HepG2 (cell line): ENCODE results near the gene IL16. TPM values are rescaled to one million over a fixed set of nuclear protein-coding genes. Genes with fewer than 3 reads are reported as not detected.

Experiments
- ATAC-seq: fragments of 200-7000 bp; cut with Tn5 transposase; 3 replicates; pipeline ENCODE4 v1.9.1; 2020; ENCODE audit warnings: mild to moderate bottlenecking, moderate library complexity
- BruUV-seq: library from RNA; stranded (reverse); fragments of 400-500 nt; replicated peaks from 2 replicates; lab custom pipeline; 2021; lab: Mats Ljungman, UMichigan
- CTCF ChIA-PET: fragments of 300-600 bp; formaldehyde crosslinking; extraction: SDS; loops from one replicate; lab custom pipeline; 2021; ENCODE audit warnings: low total read pairs, inconsistent platforms, low intra/inter-chr PET ratio; lab: Yijun Ruan, JAX
- POLR2A ChIA-PET: fragments of 350-600 bp; sonication (Branson Sonifier 250); formaldehyde crosslinking; loops from one replicate; lab custom pipeline; 2020; ENCODE audit warnings: antibody characterized with exemption, inconsistent platforms; lab: Yijun Ruan, JAX
- DNase-seq: peaks from one replicate; pipeline ENCODE4 v3.0.0-alpha.2; 2015; ENCODE audit warnings: low spot score
- FAIRE-seq: peaks from 3 replicates; lab custom pipeline; 2011; peaks lifted over from hg19 to GRCh38; lab: Jason Lieb, UNC
- H2AFZ ChIP-seq: one replicate; pipeline ENCODE4 v1.6.1; 2011; ENCODE audit warnings: low read length, inconsistent platforms
- H3K27ac ChIP-seq: fragments of 300-600 bp; 3 replicates; pipeline ENCODE4 v1.8.0; 2011; ENCODE audit warnings: mixed run types, mild to moderate bottlenecking, mixed read lengths, low read length, inconsistent platforms; ENCODE audit not compliant: insufficient read depth; ENCODE audit errors: extremely low read length
- H3K27me3 ChIP-seq, 2 experiments: fragments of 200-600 bp in 1 of 2; 2 replicates in 1 of 2; 3 replicates in 1 of 2; pipeline versions ENCODE4 v1.6.0 to v1.8.0; 2011; ENCODE audit warnings: low read length in 2 of 2, mild to moderate bottlenecking in 2 of 2, moderate library complexity in 2 of 2, inconsistent platforms in 1 of 2; ENCODE audit not compliant: insufficient read depth in 2 of 2, control insufficient read depth in 1 of 2
- H3K36me3 ChIP-seq, 2 experiments: fragments of 200-600 bp in 1 of 2; replicated peaks in 1 of 2; 2 replicates in 1 of 2; 3 replicates in 1 of 2; pipeline versions ENCODE4 v1.5.1 to v1.8.0; 2011; ENCODE audit warnings: low read length in 2 of 2, inconsistent platforms in 1 of 2; ENCODE audit not compliant: insufficient read depth in 2 of 2, control insufficient read depth in 1 of 2
- H3K4me1 ChIP-seq: 2 replicates; pipeline ENCODE4 v1.5.1; 2012; ENCODE audit warnings: low read length, inconsistent platforms; ENCODE audit not compliant: insufficient read depth
- H3K4me2 ChIP-seq: 2 replicates; pipeline ENCODE4 v1.6.0; 2011; ENCODE audit warnings: low read depth, low read length, inconsistent platforms
- H3K4me3 ChIP-seq, 3 experiments: fragments of 200-600 bp in 1 of 3; sonication (generic), shearing (Covaris generic) in 1 of 3; replicated peaks in 1 of 3; 2 replicates each; pipeline ENCODE4 v1.5.1; 2011 to 2016; ENCODE audit warnings: low read length in 3 of 3, inconsistent platforms in 2 of 3, low read depth in 2 of 3, mild to moderate bottlenecking in 2 of 3, control low read depth in 1 of 3, mixed read lengths in 1 of 3; ENCODE audit not compliant: insufficient read depth in 1 of 3
- H3K79me2 ChIP-seq: one replicate; pipeline ENCODE4 v1.6.1; 2011; ENCODE audit warnings: low read length, inconsistent platforms; ENCODE audit not compliant: insufficient read depth
- H3K9ac ChIP-seq: 2 replicates; pipeline ENCODE4 v1.6.0; 2011; ENCODE audit warnings: mild to moderate bottlenecking, low read depth, low read length, inconsistent platforms; ENCODE audit not compliant: insufficient read depth
- H3K9me3 ChIP-seq: 2 replicates; pipeline ENCODE4 v1.5.1; 2012; ENCODE audit warnings: mild to moderate bottlenecking, low read length
- H4K20me1 ChIP-seq: 2 replicates; pipeline ENCODE4 v1.6.0; 2011; ENCODE audit warnings: inconsistent platforms, mild to moderate bottlenecking, low read length, moderate library complexity; ENCODE audit not compliant: insufficient read depth
- ARNT2 ChIP-seq: sonication (generic); formaldehyde crosslinking; IDR thresholded peaks from 2 replicates; pipeline ENCODE4 v1.8.0; 2022; ENCODE audit warnings: mild to moderate bottlenecking, low read depth, missing genetic modification reagents, moderate library complexity
- DNMT3B ChIP-seq: conservative IDR thresholded peaks from 2 replicates; pipeline ENCODE4 v1.6.1; 2016; ENCODE audit warnings: missing biosample characterization, control low read depth
- ELF3 ChIP-seq: IDR thresholded peaks from 2 replicates; pipeline ENCODE4 v1.6.1; 2016; ENCODE audit warnings: missing genetic modification reagents, missing compliant biosample characterization
- HNRNPH1 ChIP-seq: fragments of 200-400 bp; formaldehyde crosslinking; optimal IDR thresholded peaks from 2 replicates; pipeline ENCODE3; 2017; ENCODE audit warnings: mild to moderate bottlenecking, low read depth, low read length
- HOXA9 ChIP-seq: sonication (generic); formaldehyde crosslinking; IDR thresholded peaks from 2 replicates; pipeline ENCODE4 v1.8.1; 2022; ENCODE audit warnings: missing genetic modification reagents, mild to moderate bottlenecking, moderate library complexity, borderline replicate concordance
- IKZF1 ChIP-seq: fragments of 450-650 bp; IDR thresholded peaks from 2 replicates; pipeline ENCODE4 v1.7.1; 2016
- JUNB ChIP-seq: sonication (generic); formaldehyde crosslinking; IDR thresholded peaks from 2 replicates; pipeline ENCODE4 v1.8.0; 2022; ENCODE audit warnings: missing genetic modification reagents, mild to moderate bottlenecking, borderline replicate concordance
- RAD51 ChIP-seq: fragments of 450-650 bp; IDR thresholded peaks from 2 replicates; pipeline ENCODE4 v1.6.1; 2016; ENCODE audit warnings: borderline replicate concordance
- RELA ChIP-seq: sonication (generic); formaldehyde crosslinking; IDR thresholded peaks from 2 replicates; pipeline ENCODE4 v1.4.0; 2020; ENCODE audit warnings: missing genetic modification reagents
- SMARCC2 ChIP-seq: fragments of 450-650 bp; IDR thresholded peaks from 2 replicates; pipeline ENCODE4 v1.6.1; 2017; ENCODE audit warnings: antibody characterized with exemption, mild to moderate bottlenecking
- STAG1 ChIP-seq: sonication (generic); formaldehyde crosslinking; IDR thresholded peaks from 2 replicates; pipeline ENCODE4 v1.4.0; 2020; ENCODE audit warnings: missing genetic modification reagents
- TCF7L2 ChIP-seq: IDR thresholded peaks from 2 replicates; pipeline ENCODE4 v1.6.1; 2011; ENCODE audit warnings: mild to moderate bottlenecking, low read depth, low read length, moderate library complexity
- TMF1 ChIP-seq: sonication (generic); formaldehyde crosslinking; IDR thresholded peaks from 2 replicates; pipeline ENCODE4 v1.8.1; 2022; ENCODE audit warnings: low read depth, missing genetic modification reagents
- ZBTB3 ChIP-seq: sonication (generic); formaldehyde crosslinking; IDR thresholded peaks from 2 replicates; pipeline ENCODE4 v1.4.0; 2020; ENCODE audit warnings: low read depth, mild to moderate bottlenecking, moderate library complexity, missing genetic modification reagents, borderline replicate concordance
- ZNF17 ChIP-seq: sonication (generic); formaldehyde crosslinking; IDR thresholded peaks from 2 replicates; pipeline ENCODE4 v1.5.0; 2020; ENCODE audit warnings: mild to moderate bottlenecking, missing genetic modification reagents
- ZNF225 ChIP-seq: sonication (generic); formaldehyde crosslinking; IDR thresholded peaks from 2 replicates; pipeline ENCODE4 v1.4.0; 2020; ENCODE audit warnings: mild to moderate bottlenecking, missing genetic modification reagents
- ZNF234 ChIP-seq: sonication (generic); formaldehyde crosslinking; conservative IDR thresholded peaks from 2 replicates; pipeline ENCODE4 v1.5.1; 2020; ENCODE audit warnings: mild to moderate bottlenecking, missing genetic modification reagents
- ZNF549 ChIP-seq: sonication (generic); formaldehyde crosslinking; IDR thresholded peaks from 2 replicates; pipeline ENCODE4 v1.5.0; 2020; ENCODE audit warnings: missing genetic modification reagents
- ZSCAN22 ChIP-seq: sonication (generic); formaldehyde crosslinking; IDR thresholded peaks from 2 replicates; pipeline ENCODE4 v1.4.0; 2020; ENCODE audit warnings: mild to moderate bottlenecking, missing genetic modification reagents
- WGBS: methylation state at CpG from one replicate; pipeline ENCODE4 v1.1.6; 2017; ENCODE audit warnings: low lambda C conversion rate; 5-methylcytosine and 5-hydroxymethylcytosine counted together
- in situ Hi-C: cut with HindIII; loops from 2 replicates; pipeline ENCODE4 v1.10.0; 2017; ENCODE audit warnings: low pct_unique_long_range_greater_than_20kb; ENCODE audit not compliant: extremely low pct_ligation_motif_present
- intact Hi-C: fragments of 100-400 bp; cut with micrococcal nuclease; formaldehyde crosslinking; loops from one replicate; pipeline ENCODE4 v1.10.0; 2022; ENCODE audit not compliant: unreplicated experiment
- polyA plus RNA-seq, 8 experiments: library from polyadenylated mRNA; depleted of rRNA in 3 of 8; stranded (reverse) in 7 of 8; unstranded in 1 of 8; fragments of >200 nt; fragmentation: Illumina TruSeq in 4 of 8; extraction: Trizol in 4 of 8; gene quantifications; 2 replicates each; pipeline versions ENCODE4 v1.2.1 to v1.2.3, GENCODE V29; 2011 to 2016; ENCODE audit warnings: low read depth in 4 of 8, missing spikeins in 1 of 8, mixed read lengths in 1 of 8; ENCODE audit not compliant: insufficient read depth in 1 of 8
- total RNA-seq, 5 experiments: library from RNA; depleted of rRNA; stranded (reverse); fragments of >200 nt; fragmentation: Illumina TruSeq; extraction: Trizol; gene quantifications; 2 replicates each; pipeline ENCODE4 v1.2.3, GENCODE V29; 2016; ENCODE audit warnings: low read depth in 1 of 5
- TF ChIP-seq, protein P1 (sequence below): sonication (generic); formaldehyde crosslinking; IDR thresholded peaks from 2 replicates; pipeline ENCODE4 v1.4.0; 2020; ENCODE audit warnings: low read depth, mild to moderate bottlenecking, missing genetic modification reagents

IL16 gene
- total and polyA plus RNA-seq, 2 of the 13 experiments (the other 11 are each of a cell fraction or from before 2014, with no cell fraction given) = 0.03 TPM; not detected in 1

DNA sequence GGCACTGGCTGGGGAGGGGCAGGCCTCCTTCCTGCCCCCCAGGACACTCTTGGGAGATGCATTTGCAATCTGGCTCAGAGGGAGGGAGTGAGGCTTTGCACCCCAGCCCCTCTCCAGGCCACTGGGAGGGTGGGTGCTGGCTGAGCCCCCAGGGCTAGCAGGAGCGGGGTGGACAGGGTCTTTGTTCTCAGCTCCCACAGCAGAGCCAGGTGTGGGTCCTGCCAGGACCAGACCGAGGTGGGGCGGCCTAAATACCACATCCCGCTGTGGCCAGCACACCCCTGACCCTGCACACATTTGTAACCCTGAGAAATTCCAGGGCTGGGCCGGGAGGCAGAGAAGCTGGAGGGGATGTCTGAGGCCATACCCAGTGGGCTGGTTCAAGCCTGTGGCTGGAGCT is 86.2 kb downstream of the IL16 start:
- BruUV-seq = no TSS peak
- FAIRE-seq (no peak), DNase-seq (no peak), ATAC-seq (no peak)
- in situ Hi-C loops = no loop called here
- Histone ChIP-seq H3K36me3 (no peaks in the 10 kb centered on the region), H3K9me3 (no peaks in the 10 kb centered on the region), H2AFZ (no peak overlapping the region), H3K4me2 (no peak overlapping the region), H3K79me2 (no peaks in the 10 kb centered on the region), H3K4me1 (no peaks in the 10 kb centered on the region), H4K20me1 (no peaks in the 10 kb centered on the region), H3K27me3 (peaks cover 1 to 28% of the 10 kb centered on the region in 2 experiments; a peak in 2 of 5 replicates)
- WGBS = 13% methylated on average over 3 of the region's 5 CpGs
- POLR2A ChIA-PET = no interaction called here
- CTCF ChIA-PET = no interaction called here
- intact Hi-C loops = no loop called here
- TF ChIP-seq ELF3 (CRISPR knock-in tag) (no peak), RELA (no peak)
- TF ChIP-seq, all 625 proteins: peak for 0
- Histone ChIP-seq H3K27ac (no peak overlapping the region), H3K4me3 (no peak overlapping the region), H3K9ac (no peak overlapping the region)

DNA sequence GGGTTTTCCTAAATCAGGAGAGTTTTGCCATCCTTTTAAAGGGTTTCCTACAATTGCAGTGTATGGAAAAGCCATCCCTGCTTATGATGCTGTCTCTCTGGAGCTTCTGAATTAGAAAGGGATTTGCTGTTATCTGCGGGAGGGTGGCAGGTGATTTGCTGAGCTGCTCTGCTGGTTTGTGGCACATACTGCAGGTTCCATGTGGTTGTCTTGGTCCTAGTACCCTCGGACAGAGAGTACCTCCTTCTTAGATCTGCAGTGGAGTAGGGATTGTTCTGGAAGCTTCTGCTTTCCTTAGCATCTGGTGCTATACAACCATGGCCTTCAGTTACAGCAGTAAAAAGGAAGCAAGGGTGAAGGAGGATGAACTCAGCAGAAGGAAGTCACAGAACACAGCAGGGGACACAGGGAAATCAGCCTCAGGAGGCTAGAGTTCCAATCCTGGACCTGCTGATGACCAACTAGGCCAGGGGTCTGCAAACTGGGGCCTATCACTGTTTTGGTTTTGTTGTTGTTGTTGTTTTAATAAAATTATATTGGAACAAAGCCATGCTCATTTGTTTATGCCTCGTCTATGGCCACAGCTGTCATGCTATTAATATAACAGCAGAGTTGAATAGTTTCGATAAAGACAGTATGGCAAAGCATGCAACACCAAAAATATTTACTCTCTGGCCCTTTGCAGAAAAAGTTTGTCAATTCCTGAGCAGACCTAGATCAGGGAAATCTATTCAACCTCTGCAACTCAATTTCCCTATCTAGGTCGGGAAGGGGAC is 87.8 kb downstream of the IL16 start:
- CTCF ChIA-PET = no interaction called here
- in situ Hi-C loops = no loop called here
- TF ChIP-seq ZBTB3 (no peak), ZNF17 (CRISPR knock-in tag) (no peak), DNMT3B (no peak), ZNF234 (CRISPR knock-in tag) (no peak), IKZF1 (no peak), TCF7L2 (no peak), ZNF549 (CRISPR knock-in tag) (no peak), JUNB (CRISPR knock-in tag) (no peak), HNRNPH1 (no peak), STAG1 (no peak), ZNF225 (CRISPR knock-in tag) (no peak), TMF1 (no peak), HOXA9 (no peak), RAD51 (no peak), ARNT2 (CRISPR knock-in tag) (no peak), ZSCAN22 (no peak), SMARCC2 (no peak)
- TF ChIP-seq, protein P1, sequence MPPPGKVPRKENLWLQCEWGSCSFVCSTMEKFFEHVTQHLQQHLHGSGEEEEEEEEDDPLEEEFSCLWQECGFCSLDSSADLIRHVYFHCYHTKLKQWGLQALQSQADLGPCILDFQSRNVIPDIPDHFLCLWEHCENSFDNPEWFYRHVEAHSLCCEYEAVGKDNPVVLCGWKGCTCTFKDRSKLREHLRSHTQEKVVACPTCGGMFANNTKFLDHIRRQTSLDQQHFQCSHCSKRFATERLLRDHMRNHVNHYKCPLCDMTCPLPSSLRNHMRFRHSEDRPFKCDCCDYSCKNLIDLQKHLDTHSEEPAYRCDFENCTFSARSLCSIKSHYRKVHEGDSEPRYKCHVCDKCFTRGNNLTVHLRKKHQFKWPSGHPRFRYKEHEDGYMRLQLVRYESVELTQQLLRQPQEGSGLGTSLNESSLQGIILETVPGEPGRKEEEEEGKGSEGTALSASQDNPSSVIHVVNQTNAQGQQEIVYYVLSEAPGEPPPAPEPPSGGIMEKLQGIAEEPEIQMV = no peak

More for the DNA sequence above, 87.8 kb downstream of the IL16 start:
- intact Hi-C loops = no loop called here
- ATAC-seq (no peak), DNase-seq (no peak), FAIRE-seq (no peak)
- H4K20me1 ChIP-seq = no peaks in the 10 kb centered on the region
- H3K4me1 ChIP-seq = no peaks in the 10 kb centered on the region
- H3K27me3 ChIP-seq = peaks cover 1 to 28% of the 10 kb centered on the region in 2 experiments; a peak in 2 of 5 replicates
- H3K9ac ChIP-seq = no peak overlapping the region
- POLR2A ChIA-PET = no interaction called here
- no peak overlapping the region for H3K27ac ChIP-seq
- no TSS peak for BruUV-seq
- H3K79me2 ChIP-seq = no peaks in the 10 kb centered on the region
- no peak overlapping the region for H3K4me3 ChIP-seq
- 0% methylated on average over 5 of the region's 5 CpGs for WGBS
- no peaks in the 10 kb centered on the region for H3K9me3 ChIP-seq
- H3K36me3 ChIP-seq = no peaks in the 10 kb centered on the region
- H3K4me2 ChIP-seq = no peak overlapping the region
- H2AFZ ChIP-seq = no peak overlapping the region
